Muscle of back (tissue), 11 donors: ENCODE results near the gene DLGAP1. TPM values are rescaled to one million over a fixed set of nuclear protein-coding genes. Genes with fewer than 3 reads are reported as not detected.

ENCODE experiments used
- DNase-seq, 3 donors: peaks; one replicate each; pipeline versions ENCODE4 v3.0.0 to v3.0.0-alpha.2; 2013
- polyA plus RNA-seq, 10 donors: library from polyadenylated mRNA; unstranded; fragments of 120-200 nt; gene quantifications; one replicate each; pipeline ENCODE4 v1.2.1, GENCODE V29; 2013; ENCODE audit not compliant: insufficient read length in 10 of 10

DLGAP1 gene
- polyA plus RNA-seq, 10 donors, result 1.3 to 3.5 (median 2.1) TPM

DNA sequence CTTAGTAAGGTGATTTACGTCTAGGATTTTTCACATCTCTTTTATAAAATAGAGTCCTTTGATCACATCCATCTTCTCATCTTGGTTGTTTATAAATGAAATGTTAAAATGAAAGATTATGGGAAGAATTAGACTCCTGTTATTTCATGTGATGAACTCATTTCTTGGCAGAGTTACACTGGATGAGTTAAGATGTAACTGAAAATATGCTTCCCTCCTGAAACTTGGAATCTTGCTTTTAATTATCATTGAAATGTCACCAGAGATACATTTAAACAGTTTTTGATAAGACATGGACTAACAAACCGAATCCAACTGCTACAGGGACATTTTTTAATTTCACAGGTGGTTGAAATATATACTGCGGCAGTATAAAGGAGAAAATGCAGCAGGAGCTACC lies 274.0 kb downstream of the DLGAP1 start:
- peak in 2 of 3 donors; percentile 7 to 50 for DNase-seq

DNA sequence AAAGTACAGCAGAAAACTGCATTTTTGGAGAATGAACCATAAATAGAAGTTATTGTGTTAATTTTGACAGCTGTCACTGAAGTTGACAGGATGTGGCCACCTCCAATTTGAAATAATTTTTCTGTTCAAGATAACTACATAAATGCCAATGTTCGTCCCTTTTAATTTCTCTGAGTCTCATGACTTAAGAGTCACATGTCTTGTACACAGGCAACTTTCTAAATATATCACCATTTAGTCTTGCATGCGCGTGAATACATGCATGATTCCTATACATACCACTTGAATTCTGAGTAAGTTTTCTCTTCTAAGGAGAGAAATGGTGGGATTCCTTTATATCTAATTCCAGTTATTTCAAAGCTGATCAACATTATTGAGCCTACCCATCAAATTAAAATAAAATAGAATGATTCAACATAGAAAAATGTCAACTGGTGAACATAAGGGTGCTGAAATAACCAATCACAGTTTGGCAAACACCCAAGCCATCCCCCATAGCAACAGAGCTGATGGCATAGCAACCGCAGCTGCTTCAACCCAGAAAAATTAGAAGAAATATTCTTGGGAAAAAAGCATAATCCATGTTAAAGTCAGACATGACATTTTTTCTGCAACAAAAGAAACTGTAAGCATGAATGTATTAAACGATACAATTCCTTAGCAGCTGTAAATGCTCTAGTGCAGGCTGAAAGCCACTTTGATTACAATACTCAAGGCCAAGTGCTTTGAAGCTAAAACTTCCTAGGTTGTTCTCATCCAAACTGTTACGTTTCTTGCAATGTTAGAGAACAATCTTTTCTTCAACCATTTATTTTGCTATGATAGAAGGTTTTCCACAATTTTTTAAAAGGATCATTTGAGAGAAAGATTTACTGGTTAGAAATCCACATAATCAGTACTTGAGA lies 282.7 kb downstream of the DLGAP1 start:
- peak in 2 of 3 donors; percentile 16 to 39 for DNase-seq

GRCh38 chr18:4157352-4157751 lies 297.8 kb downstream of the DLGAP1 start:
- DNase-seq, result no peak

DNA sequence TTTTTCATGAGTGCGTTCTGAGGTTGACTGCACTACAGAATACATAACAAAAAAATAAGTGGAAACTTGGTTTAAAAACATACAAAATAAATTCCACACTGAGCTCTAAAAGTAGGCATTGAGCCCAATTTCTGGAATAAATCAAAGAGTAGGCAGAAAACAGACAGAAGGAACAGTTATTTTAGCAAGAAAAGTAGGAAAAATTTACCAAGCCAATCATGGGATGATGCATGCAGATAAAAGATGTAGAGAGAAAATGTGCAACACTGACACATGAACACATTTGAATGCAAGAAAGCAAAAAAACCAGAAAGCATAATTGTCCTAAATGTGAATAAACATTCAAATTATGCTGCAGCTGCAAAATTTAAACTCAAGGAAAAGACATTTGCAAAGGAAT lies 308.3 kb downstream of the DLGAP1 start:
- peak in 1 of 3 donors; percentile 1 for DNase-seq

DNA sequence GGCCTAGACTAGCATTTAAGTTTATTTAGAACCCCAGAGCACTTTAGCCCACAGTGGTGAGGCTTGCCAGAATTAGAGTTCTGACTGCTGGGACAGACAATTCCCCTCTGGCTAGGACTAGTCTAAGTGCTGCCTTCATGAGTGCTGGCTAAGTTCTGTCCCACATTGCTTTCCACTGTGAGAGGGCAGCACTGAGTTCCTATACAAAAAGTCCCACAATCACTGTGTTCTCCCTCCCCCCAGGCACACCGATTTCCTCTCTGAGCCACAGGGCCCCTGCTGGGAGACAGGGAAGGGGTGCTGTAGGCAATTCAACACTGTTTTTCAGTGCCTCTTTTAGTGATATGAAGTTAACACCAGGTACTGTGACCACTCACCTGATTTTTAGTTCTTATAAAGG lies 310.9 kb downstream of the DLGAP1 start:
- no peak for DNase-seq

DNA sequence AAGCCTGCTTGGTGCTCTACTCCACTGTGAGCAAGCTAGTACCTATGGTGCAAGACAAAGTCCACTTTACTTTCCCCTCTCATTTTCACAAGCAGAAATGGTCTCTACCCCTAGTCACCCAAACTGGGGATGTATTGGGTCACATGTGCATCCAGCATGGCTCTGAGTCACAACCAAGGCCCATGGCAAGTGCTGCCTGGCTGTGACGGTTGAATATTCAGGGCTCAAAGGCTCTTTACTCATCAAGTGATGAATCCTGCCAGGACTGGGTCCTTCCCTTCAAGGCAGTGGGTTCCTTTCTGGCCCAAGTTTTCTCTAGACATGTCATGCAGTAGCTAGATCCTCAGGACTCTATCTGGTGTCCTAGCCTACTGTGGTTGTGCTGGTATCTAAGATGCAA lies 311.5 kb downstream of the DLGAP1 start:
- DNase-seq, result no peak

DNA sequence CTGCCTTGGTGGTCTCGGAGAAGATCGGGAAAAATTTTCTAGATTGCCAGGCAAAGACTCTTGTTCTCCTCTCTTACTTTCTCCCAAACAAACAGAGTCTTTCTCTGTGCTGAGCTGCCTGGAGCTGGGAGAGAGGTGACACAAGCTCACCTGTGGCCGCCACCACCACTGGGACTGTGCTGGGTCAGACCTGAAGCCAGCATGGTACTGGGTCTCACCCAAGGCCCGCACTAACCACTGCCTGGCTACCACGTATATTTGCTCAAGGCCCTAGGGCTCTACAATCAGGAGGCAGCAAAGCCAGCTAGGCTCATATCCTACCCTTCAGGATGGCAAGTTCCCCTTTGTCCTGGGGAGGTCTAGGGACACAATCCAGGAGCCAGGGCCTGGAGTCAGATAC lies 312.2 kb downstream of the DLGAP1 start:
- DNase-seq, result no peak

- DNase-seq, result no peak
These were observed 320.4 kb downstream of the DLGAP1 start for GRCh38 chr18:4134700-4135099.

- DNase-seq, result peak in 1 of 3 donors; percentile 28
These were observed 324.1 kb downstream of the DLGAP1 start for GRCh38 chr18:4130734-4131719.

DNA sequence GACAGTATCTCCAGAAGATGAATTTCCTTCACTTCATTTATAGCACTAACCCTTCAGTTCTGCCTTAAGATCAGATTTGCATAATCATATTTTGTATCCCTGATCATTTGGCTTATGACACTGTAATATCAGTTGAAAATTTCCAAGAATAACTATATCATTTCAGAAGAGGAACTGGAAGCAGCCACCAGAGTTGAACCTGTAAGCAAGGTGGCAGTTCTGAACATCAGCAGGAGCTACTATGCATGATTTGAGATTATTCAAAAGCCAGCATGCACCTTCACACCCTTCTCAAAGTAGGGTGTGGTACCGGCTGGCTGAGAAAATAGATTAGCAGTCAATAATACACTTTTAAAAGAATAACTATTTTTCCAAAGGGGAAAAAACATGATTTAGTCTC lies 328.2 kb downstream of the DLGAP1 start:
- no peak for DNase-seq

GRCh38 chr18:4125627-4126230 lies 329.4 kb downstream of the DLGAP1 start:
- peak in 1 of 3 donors; percentile 75 for DNase-seq

- peak; percentile 83 to 92 (median 83) for DNase-seq
These were observed 329.9 kb downstream of the DLGAP1 start for GRCh38 chr18:4125224-4125623.

GRCh38 chr18:4119813-4120212 lies 335.3 kb downstream of the DLGAP1 start:
- peak in 1 of 3 donors; percentile 28 for DNase-seq

GRCh38 chr18:4119127-4119648 lies 335.9 kb downstream of the DLGAP1 start:
- no peak for DNase-seq

GRCh38 chr18:4108016-4108415 lies 347.1 kb downstream of the DLGAP1 start:
- DNase-seq, result no peak

- DNase-seq, result peak in 2 of 3 donors; percentile 39 to 68
These were observed 348.0 kb downstream of the DLGAP1 start for GRCh38 chr18:4107049-4107467.

- peak; percentile 56 to 86 (median 79) for DNase-seq
These were observed 348.6 kb downstream of the DLGAP1 start for GRCh38 chr18:4106407-4107033.

DNA sequence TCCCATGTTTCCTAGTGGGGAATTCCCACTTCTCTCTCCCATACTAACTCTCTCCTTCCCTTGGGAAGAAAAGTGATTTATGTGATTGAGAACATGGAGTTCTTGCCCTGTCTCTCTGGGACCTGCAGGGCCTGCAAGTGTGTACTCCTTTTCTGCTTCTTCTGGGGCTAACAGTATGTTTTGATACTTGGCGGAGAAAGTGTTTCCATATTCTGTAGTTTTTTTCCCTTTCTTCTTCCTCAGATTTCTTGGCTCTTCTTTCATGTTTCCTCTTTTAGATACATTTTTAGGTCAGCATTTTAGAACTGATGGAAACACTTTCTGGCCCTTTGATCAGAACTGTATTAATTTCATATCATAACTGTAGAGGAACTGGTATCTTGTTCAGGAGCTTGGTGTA lies 352.2 kb downstream of the DLGAP1 start:
- peak in 1 of 3 donors; percentile 60 for DNase-seq

GRCh38 chr18:4101009-4101408 lies 354.1 kb downstream of the DLGAP1 start:
- no peak for DNase-seq

DNA sequence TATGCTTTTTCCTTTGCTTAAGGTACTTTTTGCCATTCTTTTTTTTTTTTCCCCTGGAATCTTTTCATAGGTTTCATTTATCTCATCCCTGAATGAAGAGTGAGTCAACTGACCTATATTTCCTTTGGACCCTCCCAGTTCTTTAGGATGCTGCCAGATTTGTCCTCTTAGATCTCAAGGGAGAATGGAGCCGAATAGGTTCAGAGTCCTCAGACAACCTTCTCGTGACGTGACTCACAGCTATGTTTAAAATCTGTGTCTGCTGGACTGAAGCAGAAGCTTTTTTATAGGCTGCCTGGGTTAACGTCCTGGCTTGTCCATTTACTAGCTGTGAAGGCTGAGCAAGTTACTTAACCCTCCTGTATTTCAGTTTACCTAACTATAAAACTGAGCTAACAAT lies 358.6 kb downstream of the DLGAP1 start:
- peak in 2 of 3 donors; percentile 22 to 63 for DNase-seq

- DNase-seq, result no peak
These were observed 361.4 kb downstream of the DLGAP1 start for GRCh38 chr18:4093676-4094075.
